Measurements from ENCODE around the gene GPR135.

The GPR135 gene, protein sequence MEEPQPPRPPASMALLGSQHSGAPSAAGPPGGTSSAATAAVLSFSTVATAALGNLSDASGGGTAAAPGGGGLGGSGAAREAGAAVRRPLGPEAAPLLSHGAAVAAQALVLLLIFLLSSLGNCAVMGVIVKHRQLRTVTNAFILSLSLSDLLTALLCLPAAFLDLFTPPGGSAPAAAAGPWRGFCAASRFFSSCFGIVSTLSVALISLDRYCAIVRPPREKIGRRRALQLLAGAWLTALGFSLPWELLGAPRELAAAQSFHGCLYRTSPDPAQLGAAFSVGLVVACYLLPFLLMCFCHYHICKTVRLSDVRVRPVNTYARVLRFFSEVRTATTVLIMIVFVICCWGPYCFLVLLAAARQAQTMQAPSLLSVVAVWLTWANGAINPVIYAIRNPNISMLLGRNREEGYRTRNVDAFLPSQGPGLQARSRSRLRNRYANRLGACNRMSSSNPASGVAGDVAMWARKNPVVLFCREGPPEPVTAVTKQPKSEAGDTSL

DNA sequence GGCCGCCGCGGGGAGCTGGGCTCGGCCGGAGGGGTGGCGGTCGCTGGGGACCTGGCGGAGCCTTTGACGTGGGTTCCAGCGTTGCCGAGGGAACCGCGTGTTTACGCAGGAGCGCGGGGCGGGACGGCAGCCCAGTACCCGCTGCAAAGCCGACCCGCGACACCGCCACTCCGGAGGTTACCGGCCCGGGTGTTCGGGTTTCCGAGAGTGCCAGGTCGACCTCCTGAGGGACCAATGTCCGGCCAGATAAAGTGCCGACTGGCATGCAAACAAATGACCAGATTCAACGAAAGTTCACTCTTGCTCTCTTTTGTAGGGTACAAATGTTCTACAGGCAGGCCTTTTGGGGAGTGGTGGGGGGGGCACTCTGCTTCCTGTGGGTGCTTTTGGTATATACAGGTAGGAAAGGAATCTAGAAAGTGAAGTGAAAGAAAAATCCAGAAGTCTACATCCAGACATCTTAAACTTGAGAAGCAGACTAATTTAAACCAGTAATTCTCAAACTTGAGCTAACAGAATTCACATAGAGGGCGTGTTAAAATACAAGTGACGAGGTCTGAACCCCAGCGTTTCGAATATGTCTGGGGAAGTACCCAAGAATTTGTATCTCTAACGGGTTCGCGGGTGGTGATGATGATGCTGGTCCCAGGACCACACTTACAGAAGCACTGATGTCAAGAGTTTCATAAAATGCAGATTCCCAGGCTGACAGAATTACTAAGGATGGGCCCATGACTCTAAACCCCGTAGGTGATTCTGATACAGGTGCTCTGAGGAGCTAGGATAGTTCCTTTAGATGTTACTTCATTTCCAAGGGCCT is at the start of gene GPR135:
GPR135 (minus strand) TSS at position 65 of the 820 bp plus-strand sequence. CDS start 154 bp downstream, outside the sequence.
- H2AFZ ChIP-seq (ENCODE audit: low read depth, low read length): no peak within 1 kb of the TSS
- H3K36me3 ChIP-seq (ENCODE audit: insufficient read depth, low read length): peaks cover 30% of the 10 kb centered on the region
- no peak within 1 kb of the TSS for H3K4me3 ChIP-seq (ENCODE audit: low read length)
- no peaks in the 10 kb centered on the region for H3K27me3 ChIP-seq (ENCODE audit: insufficient read depth, low read length)
- H3K9me3 ChIP-seq (ENCODE audit: low read length): peaks cover 6% of the 10 kb centered on the region
- no peaks in the 10 kb centered on the region for H3K4me1 ChIP-seq (ENCODE audit: insufficient read depth, low read length)

DNA sequence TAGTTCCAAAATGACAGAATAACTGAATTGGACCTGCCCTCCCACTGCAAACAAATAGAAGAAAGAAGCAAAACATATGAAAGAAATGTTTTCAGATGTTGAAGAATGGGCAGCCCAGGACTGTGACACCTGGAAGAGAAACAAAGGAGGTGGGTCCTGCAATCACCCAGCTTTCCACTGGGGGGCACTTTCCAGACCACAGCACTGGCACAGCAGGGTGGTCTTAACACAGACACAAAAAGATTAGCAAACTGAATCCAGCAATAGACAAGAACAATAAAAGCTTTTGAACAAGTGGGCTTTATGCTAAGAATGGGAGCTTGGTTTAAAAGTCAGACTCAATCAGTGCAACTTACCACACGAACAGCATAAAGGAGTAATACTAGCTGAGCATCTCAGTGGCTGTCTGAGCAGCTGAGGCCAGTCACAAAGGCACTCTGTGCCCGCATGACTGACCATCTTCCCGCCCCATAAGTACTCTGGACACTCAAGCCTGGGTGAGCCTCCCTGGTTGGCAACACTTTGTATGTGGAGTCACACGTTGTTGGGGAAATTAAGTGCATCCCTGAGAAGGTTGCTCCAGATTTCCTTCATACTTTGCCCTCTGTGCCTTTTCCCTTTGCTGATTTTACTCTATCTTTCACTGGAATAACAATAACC is 46.9 kb upstream of the GPR135 start:
- H3K27me3 ChIP-seq (ENCODE audit: insufficient read depth, low read length): no peaks in the 10 kb centered on the region
- H2AFZ ChIP-seq (ENCODE audit: low read depth, low read length): no peak overlapping the region
- H3K36me3 ChIP-seq (ENCODE audit: insufficient read depth, low read length): no peaks in the 10 kb centered on the region
- H3K9me3 ChIP-seq (ENCODE audit: low read length): no peaks in the 10 kb centered on the region
- no peak overlapping the region for H3K4me3 ChIP-seq (ENCODE audit: low read length)
- peaks cover 5% of the 10 kb centered on the region for H3K4me1 ChIP-seq (ENCODE audit: insufficient read depth, low read length)

DNA sequence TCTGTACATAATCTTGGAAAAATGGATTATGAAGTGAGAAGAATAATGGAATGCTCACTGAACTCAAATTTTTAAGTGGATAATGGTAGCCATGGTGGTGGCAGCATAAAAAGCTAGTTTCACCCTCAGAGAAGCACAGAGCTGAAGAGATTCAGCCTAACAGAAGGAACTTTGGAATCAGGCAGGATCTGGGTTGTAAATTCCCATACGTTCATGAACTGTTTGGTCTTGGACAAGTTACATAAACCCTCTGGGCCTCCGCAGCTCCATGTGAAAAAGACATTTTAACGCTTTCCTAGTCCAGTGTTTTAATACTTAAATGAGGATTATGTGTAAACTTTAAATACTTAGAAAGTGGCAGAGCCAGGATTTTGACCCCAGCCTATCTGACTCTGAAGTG is 45.8 kb upstream of the GPR135 start:
- Histone ChIP-seq H3K36me3 (ENCODE audit: insufficient read depth, low read length) (no peaks in the 10 kb centered on the region), H3K27me3 (ENCODE audit: insufficient read depth, low read length) (no peaks in the 10 kb centered on the region), H3K9me3 (ENCODE audit: low read length) (no peaks in the 10 kb centered on the region), H3K4me3 (ENCODE audit: low read length) (no peak overlapping the region), H3K4me1 (ENCODE audit: insufficient read depth, low read length) (peaks cover 5% of the 10 kb centered on the region), H2AFZ (ENCODE audit: low read depth, low read length) (no peak overlapping the region)

DNA sequence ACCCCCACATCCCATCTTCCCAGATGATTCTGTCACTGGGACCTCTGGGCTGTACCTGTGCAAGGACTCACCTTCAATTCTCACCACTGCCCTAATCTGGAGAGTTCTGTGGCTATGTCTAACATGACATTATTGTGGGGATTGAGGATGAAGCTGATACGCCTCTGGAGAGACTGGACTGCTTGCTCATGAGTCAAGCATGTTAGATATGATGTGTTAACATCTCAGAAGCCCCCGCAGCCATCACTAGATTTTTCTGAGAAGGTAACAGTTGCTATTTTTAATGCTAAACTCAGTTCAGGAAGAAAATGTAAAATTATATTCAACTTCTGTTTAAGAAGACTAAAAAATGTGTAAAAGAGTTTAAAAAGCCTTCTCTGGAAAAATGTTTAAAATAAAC is 44.8 kb upstream of the GPR135 start:
- Histone ChIP-seq H3K4me3 (ENCODE audit: low read length) (no peak overlapping the region), H3K9me3 (ENCODE audit: low read length) (no peaks in the 10 kb centered on the region), H3K27me3 (ENCODE audit: insufficient read depth, low read length) (no peaks in the 10 kb centered on the region), H3K4me1 (ENCODE audit: insufficient read depth, low read length) (peaks cover 5% of the 10 kb centered on the region), H3K36me3 (ENCODE audit: insufficient read depth, low read length) (no peaks in the 10 kb centered on the region), H2AFZ (ENCODE audit: low read depth, low read length) (no peak overlapping the region)

DNA sequence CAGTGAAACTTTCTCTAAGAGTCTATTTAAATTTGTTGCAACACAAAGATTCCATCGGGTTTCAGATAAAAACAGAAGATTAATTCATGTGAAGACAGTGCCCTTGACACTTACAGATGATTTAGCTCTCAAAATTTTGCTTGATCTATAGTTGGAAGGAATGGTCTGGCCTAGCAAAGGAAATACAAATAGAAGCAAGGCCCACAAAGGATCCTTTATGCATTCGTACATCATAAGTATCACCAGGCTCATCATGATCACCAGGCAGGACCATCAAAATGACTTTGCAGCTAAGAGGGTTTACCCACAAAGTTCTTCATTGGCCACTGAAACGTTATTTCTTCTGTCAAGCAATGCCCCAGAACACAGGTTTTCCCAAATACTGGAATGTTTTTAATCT is 43.9 kb upstream of the GPR135 start:
- H3K4me1 ChIP-seq (ENCODE audit: insufficient read depth, low read length): peaks cover 5% of the 10 kb centered on the region
- no peaks in the 10 kb centered on the region for H3K27me3 ChIP-seq (ENCODE audit: insufficient read depth, low read length)
- H2AFZ ChIP-seq (ENCODE audit: low read depth, low read length): no peak overlapping the region
- H3K36me3 ChIP-seq (ENCODE audit: insufficient read depth, low read length): peaks cover 5% of the 10 kb centered on the region
- no peaks in the 10 kb centered on the region for H3K9me3 ChIP-seq (ENCODE audit: low read length)
- H3K4me3 ChIP-seq (ENCODE audit: low read length): no peak overlapping the region

DNA sequence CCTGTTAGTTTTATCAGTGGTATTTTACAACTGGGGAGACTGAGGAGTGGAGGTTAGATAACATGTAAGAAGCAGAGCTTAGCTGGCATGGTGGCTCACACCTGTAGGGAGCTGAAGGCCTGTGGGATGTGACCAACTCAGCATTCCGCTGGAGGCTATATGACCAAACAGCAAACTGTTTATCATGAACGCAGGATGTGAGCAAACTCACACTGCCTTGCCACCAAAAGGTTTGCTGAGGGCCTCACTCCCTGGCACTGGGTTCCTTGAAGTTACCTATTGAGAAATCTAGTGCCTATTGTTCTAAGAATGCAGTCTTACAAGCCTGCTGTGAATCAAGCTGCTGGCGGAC is 42.5 kb upstream of the GPR135 start:
- H3K4me3 ChIP-seq (ENCODE audit: low read length): no peak overlapping the region
- H2AFZ ChIP-seq (ENCODE audit: low read depth, low read length): no peak overlapping the region
- H3K27me3 ChIP-seq (ENCODE audit: insufficient read depth, low read length): no peaks in the 10 kb centered on the region
- peaks cover 15% of the 10 kb centered on the region for H3K36me3 ChIP-seq (ENCODE audit: insufficient read depth, low read length)
- no peaks in the 10 kb centered on the region for H3K9me3 ChIP-seq (ENCODE audit: low read length)
- peaks cover 5% of the 10 kb centered on the region for H3K4me1 ChIP-seq (ENCODE audit: insufficient read depth, low read length)

DNA sequence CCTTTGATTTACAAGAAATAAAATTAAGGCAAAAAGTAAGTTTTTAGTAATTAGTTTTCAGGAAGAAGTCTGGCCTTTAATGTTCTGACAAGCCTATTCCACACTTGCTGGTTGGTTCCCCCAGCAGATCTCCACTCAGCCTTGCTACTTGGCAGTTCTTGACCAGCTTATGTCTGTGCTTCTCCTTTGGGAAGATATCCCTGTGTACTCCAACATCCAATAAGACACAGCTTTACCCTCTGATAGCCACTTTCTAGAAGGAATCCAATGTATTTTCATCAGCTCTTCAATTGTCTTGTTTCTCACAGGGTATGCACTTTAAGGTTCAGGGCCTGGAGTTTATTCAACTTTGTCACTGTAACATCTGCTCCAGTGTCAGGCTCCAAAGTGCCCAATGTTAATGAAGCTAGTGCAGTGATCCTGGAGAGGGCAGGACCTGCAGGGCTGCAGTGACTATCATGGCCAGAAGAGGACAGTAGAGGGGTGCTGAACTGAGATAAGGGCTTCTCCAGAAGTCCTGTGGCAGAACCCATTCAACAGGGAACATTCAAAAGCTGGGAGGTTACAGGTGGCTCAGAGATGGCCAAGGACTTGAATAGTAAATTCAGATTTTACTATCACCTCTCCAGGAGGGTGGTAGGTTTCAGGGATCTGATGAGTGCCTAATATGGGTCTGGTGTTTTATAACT is 42.0 kb upstream of the GPR135 start:
- Histone ChIP-seq H3K4me3 (ENCODE audit: low read length) (no peak overlapping the region), H3K27me3 (ENCODE audit: insufficient read depth, low read length) (no peaks in the 10 kb centered on the region), H3K9me3 (ENCODE audit: low read length) (no peaks in the 10 kb centered on the region), H2AFZ (ENCODE audit: low read depth, low read length) (no peak overlapping the region), H3K36me3 (ENCODE audit: insufficient read depth, low read length) (peaks cover 17% of the 10 kb centered on the region), H3K4me1 (ENCODE audit: insufficient read depth, low read length) (peaks cover 5% of the 10 kb centered on the region)

DNA sequence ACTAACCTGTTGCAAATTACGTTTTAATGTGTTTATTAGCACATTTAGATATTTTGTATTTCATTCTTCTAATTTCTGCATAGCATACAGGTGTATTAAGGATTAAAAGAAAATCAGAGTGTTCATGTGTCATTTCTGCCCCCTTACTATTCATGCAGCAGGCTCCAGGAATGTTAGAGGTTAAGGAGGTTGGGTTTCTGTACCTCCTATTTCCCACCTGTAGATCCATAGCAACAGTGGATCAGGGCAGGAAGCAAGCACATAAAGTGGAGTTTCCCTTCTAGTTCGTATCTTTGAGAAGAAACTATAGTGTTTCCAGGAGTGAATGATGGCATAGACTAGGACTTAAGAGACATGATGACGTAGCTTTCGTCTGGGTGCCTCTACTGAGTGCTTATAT is 38.1 kb upstream of the GPR135 start:
- Histone ChIP-seq H2AFZ (ENCODE audit: low read depth, low read length) (no peak overlapping the region), H3K9me3 (ENCODE audit: low read length) (no peaks in the 10 kb centered on the region), H3K36me3 (ENCODE audit: insufficient read depth, low read length) (peaks cover 40% of the 10 kb centered on the region), H3K27me3 (ENCODE audit: insufficient read depth, low read length) (no peaks in the 10 kb centered on the region), H3K4me1 (ENCODE audit: insufficient read depth, low read length) (peaks cover 2% of the 10 kb centered on the region), H3K4me3 (ENCODE audit: low read length) (no peak overlapping the region)

DNA sequence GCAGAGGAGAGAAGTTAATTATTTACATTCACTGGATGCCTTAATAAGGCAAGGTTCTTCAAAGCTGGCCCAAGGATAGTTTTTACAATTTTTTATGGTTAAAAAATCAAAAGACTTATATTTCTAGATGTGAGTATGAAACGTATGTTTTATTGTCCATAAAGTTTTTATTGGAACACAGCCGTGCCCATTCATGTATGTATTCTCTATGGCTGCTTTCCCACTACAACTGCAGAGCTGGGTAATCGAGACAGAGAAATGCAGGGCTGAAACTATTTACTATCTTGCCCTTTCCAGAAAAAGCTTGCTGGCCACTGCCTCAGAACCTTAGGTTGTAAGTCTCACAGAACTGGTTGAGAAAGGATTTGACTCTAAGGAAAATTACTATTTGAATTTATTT is 35.6 kb upstream of the GPR135 start:
- Histone ChIP-seq H3K4me3 (ENCODE audit: low read length) (no peak overlapping the region), H3K9me3 (ENCODE audit: low read length) (no peaks in the 10 kb centered on the region), H3K4me1 (ENCODE audit: insufficient read depth, low read length) (no peaks in the 10 kb centered on the region), H2AFZ (ENCODE audit: low read depth, low read length) (no peak overlapping the region), H3K27me3 (ENCODE audit: insufficient read depth, low read length) (no peaks in the 10 kb centered on the region), H3K36me3 (ENCODE audit: insufficient read depth, low read length) (peaks cover 58% of the 10 kb centered on the region)

DNA sequence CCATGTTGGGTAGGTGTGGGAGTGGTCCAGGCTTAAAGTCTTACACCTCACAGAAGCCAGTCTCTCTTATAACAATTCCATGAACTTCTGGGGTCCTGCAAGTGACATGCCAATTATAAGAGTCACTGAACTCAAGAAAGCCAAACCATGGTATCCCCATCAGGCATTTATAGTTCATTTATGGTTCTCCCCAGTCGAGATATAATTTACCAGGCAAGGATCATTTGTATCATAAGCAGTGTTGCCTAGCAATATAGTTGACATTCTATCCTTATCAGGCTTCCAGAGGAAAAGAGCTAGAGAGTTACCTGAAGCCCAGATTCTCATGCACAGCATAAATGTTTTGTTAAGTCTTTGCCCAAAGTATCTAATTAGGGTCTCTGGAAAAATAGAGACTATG is 27.2 kb upstream of the GPR135 start:
- no peaks in the 10 kb centered on the region for H3K27me3 ChIP-seq (ENCODE audit: insufficient read depth, low read length)
- peaks cover 4% of the 10 kb centered on the region for H3K9me3 ChIP-seq (ENCODE audit: low read length)
- no peaks in the 10 kb centered on the region for H3K4me1 ChIP-seq (ENCODE audit: insufficient read depth, low read length)
- peaks cover 85% of the 10 kb centered on the region for H3K36me3 ChIP-seq (ENCODE audit: insufficient read depth, low read length)
- H3K4me3 ChIP-seq (ENCODE audit: low read length): no peak overlapping the region
- no peak overlapping the region for H2AFZ ChIP-seq (ENCODE audit: low read depth, low read length)

DNA sequence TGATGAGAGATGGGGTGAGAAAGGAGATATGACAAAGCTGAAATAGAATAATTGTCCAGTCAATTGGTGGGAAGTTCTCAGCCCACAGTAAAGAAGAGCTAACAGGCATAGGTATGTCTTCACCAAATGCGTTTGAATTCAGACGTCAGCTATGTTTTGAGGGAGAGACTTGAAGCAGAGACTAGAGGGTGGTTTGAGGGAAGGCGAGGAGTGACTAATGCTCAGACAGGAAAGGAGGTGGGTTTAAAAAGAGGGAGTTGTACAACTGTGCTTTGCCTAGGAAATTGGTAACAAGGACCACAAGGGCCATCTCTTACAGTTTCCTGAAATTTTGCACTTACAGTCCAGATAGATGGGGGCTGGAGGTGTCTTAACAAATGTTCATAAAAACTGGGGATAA is 25.6 kb upstream of the GPR135 start:
- H2AFZ ChIP-seq (ENCODE audit: low read depth, low read length): no peak overlapping the region
- no peak overlapping the region for H3K4me3 ChIP-seq (ENCODE audit: low read length)
- peaks cover 2% of the 10 kb centered on the region for H3K4me1 ChIP-seq (ENCODE audit: insufficient read depth, low read length)
- no peaks in the 10 kb centered on the region for H3K27me3 ChIP-seq (ENCODE audit: insufficient read depth, low read length)
- H3K36me3 ChIP-seq (ENCODE audit: insufficient read depth, low read length): peaks cover 75% of the 10 kb centered on the region
- H3K9me3 ChIP-seq (ENCODE audit: low read length): peaks cover 4% of the 10 kb centered on the region

DNA sequence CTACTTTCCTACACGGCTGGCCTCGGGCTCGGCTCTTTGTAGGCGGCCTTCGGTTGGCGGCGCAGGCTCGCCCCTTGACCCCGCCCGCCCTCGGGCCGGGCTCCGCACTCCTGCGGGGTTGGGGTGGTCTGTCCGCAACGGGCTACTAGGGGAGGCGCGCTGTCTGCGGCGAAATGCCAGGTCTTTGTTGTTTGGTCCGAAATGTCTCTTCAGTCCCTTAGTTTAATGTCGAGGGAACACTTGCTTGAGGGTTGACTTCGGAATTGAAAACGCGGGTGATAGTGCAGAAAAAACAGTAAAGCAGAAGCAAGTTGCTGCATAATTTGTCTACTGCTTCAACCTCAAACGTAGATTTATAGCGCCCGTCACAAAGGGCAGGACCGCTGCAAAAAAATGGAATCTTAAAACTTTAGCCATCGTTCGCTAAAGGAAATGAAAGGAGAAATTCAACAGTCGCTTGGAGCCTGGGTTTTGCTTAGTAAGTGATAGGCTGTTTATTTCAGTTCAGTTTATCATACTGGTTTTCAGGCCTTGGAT is 19.5 kb upstream of the GPR135 start:
- Histone ChIP-seq H3K4me3 (ENCODE audit: low read length) (peak overlapping the region; percentile 84), H3K9me3 (ENCODE audit: low read length) (no peaks in the 10 kb centered on the region), H3K36me3 (ENCODE audit: insufficient read depth, low read length) (peaks cover 23% of the 10 kb centered on the region), H2AFZ (ENCODE audit: low read depth, low read length) (peak overlapping the region; percentile 65), H3K4me1 (ENCODE audit: insufficient read depth, low read length) (peaks cover 15% of the 10 kb centered on the region), H3K27me3 (ENCODE audit: insufficient read depth, low read length) (no peaks in the 10 kb centered on the region)
